Karpas-422 (cell line): ENCODE data around the gene S1PR5. TPM values are rescaled to one million over a fixed set of nuclear protein-coding genes. Genes with fewer than 3 reads are reported as not detected.

Source experiments
- DNase-seq: peaks from one replicate; pipeline ENCODE4 v3.0.0-alpha.2; 2015
- H2AFZ ChIP-seq: fragments of 200-600 bp; sonication (generic); 2 replicates; pipeline ENCODE4 v1.6.1; 2014; ENCODE audit warnings: antibody characterized with exemption, low read length, mixed read lengths
- H3K27ac ChIP-seq: fragments of 200-600 bp; sonication (generic); 2 replicates; pipeline ENCODE4 v1.5.1; 2014; ENCODE audit warnings: mild to moderate bottlenecking, low read length, moderate library complexity
- H3K27me3 ChIP-seq: fragments of 200-600 bp; sonication (generic); 2 replicates; pipeline ENCODE4 v1.6.1; 2014; ENCODE audit warnings: low read length, mixed read lengths
- H3K36me3 ChIP-seq: fragments of 200-600 bp; sonication (generic); 2 replicates; pipeline ENCODE4 v1.6.1; 2014; ENCODE audit warnings: low read length, mixed read lengths; ENCODE audit not compliant: insufficient read depth
- H3K4me1 ChIP-seq: fragments of 200-600 bp; sonication (generic); 2 replicates; pipeline ENCODE4 v1.6.1; 2014; ENCODE audit warnings: mild to moderate bottlenecking, low read length, mixed read lengths
- H3K4me2 ChIP-seq: fragments of 200-600 bp; sonication (generic); 2 replicates; pipeline ENCODE4 v1.6.1; 2014; ENCODE audit warnings: low read length, low read depth, mild to moderate bottlenecking; ENCODE audit not compliant: poor library complexity, severe bottlenecking
- H3K4me3 ChIP-seq: fragments of 200-600 bp; sonication (generic); 2 replicates; pipeline ENCODE4 v1.5.1; 2014; ENCODE audit warnings: mild to moderate bottlenecking, antibody characterized with exemption, low read length, mixed read lengths
- H3K79me2 ChIP-seq: fragments of 200-600 bp; sonication (generic); 2 replicates; pipeline ENCODE4 v1.6.1; 2014; ENCODE audit warnings: mild to moderate bottlenecking, low read length, mixed read lengths
- H3K9ac ChIP-seq: fragments of 200-600 bp; sonication (generic); 2 replicates; pipeline ENCODE4 v1.6.0; 2014; ENCODE audit warnings: low read length
- H3K9me2 ChIP-seq: fragments of 200-600 bp; sonication (generic), shearing (Covaris generic); replicated peaks from 2 replicates; pipeline ENCODE4 v1.6.0; 2014; ENCODE audit warnings: mild to moderate bottlenecking, low read length, moderate library complexity; ENCODE audit not compliant: insufficient read depth
- H3K9me3 ChIP-seq: fragments of 300-700, 200-600 bp; sonication (generic); 2 replicates; pipeline ENCODE4 v1.6.1; 2014; ENCODE audit warnings: low read length, mixed read lengths
- H4K20me1 ChIP-seq: fragments of 200-600 bp; sonication (generic); 2 replicates; pipeline ENCODE4 v1.6.1; 2014; ENCODE audit warnings: mild to moderate bottlenecking, antibody characterized with exemption, low read length, low read depth; ENCODE audit not compliant: insufficient read depth
- total RNA-seq: library from RNA; depleted of rRNA; stranded (reverse); fragments of >200 nt; shearing (Covaris generic); gene quantifications from 2 replicates; pipeline ENCODE4 v1.2.3, GENCODE V29; 2014; ENCODE audit warnings: low replicate concordance; rRNA removed

The S1PR5 gene
- total RNA-seq: not detected in 2 replicates

- peak; percentile 22 for DNase-seq
- H3K9me2 ChIP-seq: no peaks in the 10 kb centered on the region
- no peaks in the 10 kb centered on the region for H3K36me3 ChIP-seq
- no peaks in the 10 kb centered on the region for H3K79me2 ChIP-seq
- H2AFZ ChIP-seq: no peak within 1 kb of the TSS
- no peaks in the 10 kb centered on the region for H3K27me3 ChIP-seq
- H3K4me2 ChIP-seq: no peak within 1 kb of the TSS
- H3K9ac ChIP-seq: no peak within 1 kb of the TSS
- H3K4me1 ChIP-seq: no peaks in the 10 kb centered on the region
- no peaks in the 10 kb centered on the region for H3K9me3 ChIP-seq
- no peaks in the 10 kb centered on the region for H4K20me1 ChIP-seq
- no peak within 1 kb of the TSS for H3K4me3 ChIP-seq
- H3K27ac ChIP-seq: no peak within 1 kb of the TSS
Measured at GRCh38 chr19:10517361-10517759, at the start of gene S1PR5. Gene S1PR5, minus strand, starts transcription at chr19:10517447. Its CDS starts 2,436 bp downstream, at chr19:10515011.

GRCh38 chr19:10566658-10567410, 49.6 kb upstream of the S1PR5 start:
- peak overlapping the region; percentile 54 for H3K27ac ChIP-seq
- H3K4me3 ChIP-seq: peak overlapping the region; percentile 99
- no peaks in the 10 kb centered on the region for H4K20me1 ChIP-seq
- H3K9me3 ChIP-seq: no peaks in the 10 kb centered on the region
- H3K9ac ChIP-seq: peak overlapping the region; percentile 71
- peaks cover 40% of the 10 kb centered on the region for H3K4me1 ChIP-seq
- no peaks in the 10 kb centered on the region for H3K9me2 ChIP-seq
- H2AFZ ChIP-seq: peak overlapping the region; percentile 11; the same call in 1 of the 2 replicates
- peak; percentile 70 for DNase-seq
- H3K27me3 ChIP-seq: no peaks in the 10 kb centered on the region
- H3K79me2 ChIP-seq: peaks cover 20% of the 10 kb centered on the region
- peak overlapping the region; percentile 97 for H3K4me2 ChIP-seq
- H3K36me3 ChIP-seq: peaks cover 11% of the 10 kb centered on the region

- Histone ChIP-seq H3K4me2 (peak overlapping the region; percentile 97), H3K27ac (peak overlapping the region; percentile 54), H3K9me2 (no peaks in the 10 kb centered on the region), H3K27me3 (no peaks in the 10 kb centered on the region), H4K20me1 (no peaks in the 10 kb centered on the region; the same call in 1 of the 2 replicates), H3K79me2 (peaks cover 20% of the 10 kb centered on the region), H3K36me3 (peaks cover 13% of the 10 kb centered on the region), H3K9me3 (no peaks in the 10 kb centered on the region), H3K4me1 (peaks cover 40% of the 10 kb centered on the region), H3K9ac (peak overlapping the region; percentile 71), H3K4me3 (peak overlapping the region; percentile 99), H2AFZ (0 out of 2 replicates have a peak overlapping the region, but pooled peaks have one; percentile 11)
- DNase-seq: no peak
Measured at GRCh38 chr19:10566408-10566657, 49.1 kb upstream of the S1PR5 start.

- peak within 1 kb of the TSS; percentile 73 for H3K27ac ChIP-seq
- peaks cover 40% of the 10 kb centered on the region for H3K4me1 ChIP-seq
- peak within 1 kb of the TSS; percentile 32; the same call in 1 of the 2 replicates for H2AFZ ChIP-seq
- H3K36me3 ChIP-seq: peaks cover 15% of the 10 kb centered on the region
- H3K4me2 ChIP-seq: peak within 1 kb of the TSS; percentile 97
- peaks cover 20% of the 10 kb centered on the region for H3K79me2 ChIP-seq
- peak within 1 kb of the TSS; percentile 95 for H3K9ac ChIP-seq
- peak; percentile 99 for DNase-seq
- no peaks in the 10 kb centered on the region; the same call in 1 of the 2 replicates for H4K20me1 ChIP-seq
- H3K9me3 ChIP-seq: no peaks in the 10 kb centered on the region
- peak within 1 kb of the TSS; percentile 99 for H3K4me3 ChIP-seq
- H3K27me3 ChIP-seq: no peaks in the 10 kb centered on the region
- H3K9me2 ChIP-seq: no peaks in the 10 kb centered on the region
Measured at GRCh38 chr19:10565567-10566407, 48.5 kb upstream of the S1PR5 start, which contains the start of gene KRI1. Gene KRI1, minus strand, starts transcription at chr19:10566010. Its CDS starts 11 bp downstream, at chr19:10565999.

- Histone ChIP-seq H3K9ac (peak overlapping the region; percentile 95), H3K9me3 (no peaks in the 10 kb centered on the region), H3K4me3 (peak overlapping the region; percentile 99), H3K79me2 (peaks cover 20% of the 10 kb centered on the region), H3K27me3 (no peaks in the 10 kb centered on the region), H2AFZ (peak overlapping the region; percentile 32; the same call in 1 of the 2 replicates), H3K36me3 (peaks cover 20% of the 10 kb centered on the region), H3K4me2 (peak overlapping the region; percentile 92), H3K27ac (peak overlapping the region; percentile 73), H3K9me2 (no peaks in the 10 kb centered on the region), H3K4me1 (peaks cover 40% of the 10 kb centered on the region), H4K20me1 (no peaks in the 10 kb centered on the region; the same call in 1 of the 2 replicates)
- DNase-seq: peak; percentile 85
Measured at GRCh38 chr19:10565028-10565566, 47.9 kb upstream of the S1PR5 start.

GRCh38 chr19:10562609-10563008, 45.4 kb upstream of the S1PR5 start:
- no peak overlapping the region for H3K9ac ChIP-seq
- H2AFZ ChIP-seq: no peak overlapping the region
- H3K4me1 ChIP-seq: peaks cover 24% of the 10 kb centered on the region
- H3K4me3 ChIP-seq: no peak overlapping the region
- H3K27me3 ChIP-seq: no peaks in the 10 kb centered on the region
- H3K4me2 ChIP-seq: no peak overlapping the region
- H3K79me2 ChIP-seq: peaks cover 20% of the 10 kb centered on the region
- no peaks in the 10 kb centered on the region for H3K9me2 ChIP-seq
- peaks cover 27% of the 10 kb centered on the region for H3K36me3 ChIP-seq
- H3K27ac ChIP-seq: no peak overlapping the region
- H3K9me3 ChIP-seq: no peaks in the 10 kb centered on the region
- DNase-seq: no peak
- peaks cover 6% of the 10 kb centered on the region; the same call in 1 of the 2 replicates for H4K20me1 ChIP-seq

- Histone ChIP-seq H3K36me3 (peaks cover 30% of the 10 kb centered on the region), H3K4me2 (no peak overlapping the region), H3K9me3 (no peaks in the 10 kb centered on the region), H2AFZ (no peak overlapping the region), H3K27ac (no peak overlapping the region), H3K9me2 (no peaks in the 10 kb centered on the region), H3K9ac (no peak overlapping the region), H3K79me2 (peaks cover 14% of the 10 kb centered on the region), H3K27me3 (no peaks in the 10 kb centered on the region), H3K4me3 (no peak overlapping the region), H3K4me1 (peaks cover 9% of the 10 kb centered on the region), H4K20me1 (peaks cover 6% of the 10 kb centered on the region; the same call in 1 of the 2 replicates)
- DNase-seq: no peak
Measured at GRCh38 chr19:10560154-10560553, 42.9 kb upstream of the S1PR5 start.
